ENCODE data around the gene ARHGEF26. TPM values are rescaled to one million over a fixed set of nuclear protein-coding genes. Genes with fewer than 3 reads are reported as not detected.
A peak's percentile ranks its signal among the peaks of the same experiment; 100 is the strongest.

ARHGEF26 gene
- polyA plus RNA-seq, 1 donor (not counting 4 experiments of a cell fraction or from before 2014, with no cell fraction given): 2.2 TPM

GRCh38 chr3:154122912-154123559, 1.8 kb downstream of the ARHGEF26 start:
- no peak for TF ChIP-seq CTCF (optimal IDR thresholded peaks at IDR 0.05 in 1 of 3, IDR thresholded peaks at IDR 0.05 in 1 of 3, conservative IDR thresholded peaks at IDR 0.05 in 1 of 3; ENCODE audit: extremely low read depth in 1 of 3, insufficient read depth in 2 of 3, low read length in 3 of 3)
- TF ChIP-seq EZH2 (IDR thresholded peaks at IDR 0.05; ENCODE audit: low read length): no peak
- DNase-seq (ENCODE audit: low read depth, low spot score) (no peak), FAIRE-seq (peak; percentile 77)
- peak overlapping the region; percentile 71 for H3K27ac ChIP-seq (ENCODE audit: control insufficient read depth, insufficient read depth, low read length)
- H2AFZ ChIP-seq (ENCODE audit: control insufficient read depth, low read length): peak overlapping the region; percentile 96
- H3K9me1 ChIP-seq (ENCODE audit: control insufficient read depth, extremely low read depth, insufficient read depth, low read length): no peaks in the 10 kb centered on the region
- peaks cover 15% of the 10 kb centered on the region for H3K79me2 ChIP-seq (ENCODE audit: control insufficient read depth, insufficient read depth, low read length)
- no peaks in the 10 kb centered on the region for H3K27me3 ChIP-seq (ENCODE audit: control insufficient read depth, extremely low read depth, insufficient read depth, low read length)
- dilution Hi-C loops (cut with MboI; ENCODE audit: extremely low pct_ligation_motif_present, low sequenced_read_pairs): no loop called here
- peak overlapping the region; percentile 81 for H3K9ac ChIP-seq (ENCODE audit: control insufficient read depth, extremely low read depth, insufficient read depth, low read length)
- H3K36me3 ChIP-seq (ENCODE audit: control insufficient read depth in 2 of 2, extremely low read depth in 1 of 2, insufficient read depth in 2 of 2, low read length in 2 of 2): no peaks in the 10 kb centered on the region
- H3K4me3 ChIP-seq (ENCODE audit: control insufficient read depth in 2 of 3, extremely low read depth in 1 of 3, insufficient read depth in 2 of 3, low read depth in 1 of 3, low read length in 3 of 3): peak overlapping the region; percentile 60 to 98 (median 91)
- no peaks in the 10 kb centered on the region for H4K20me1 ChIP-seq (ENCODE audit: control insufficient read depth, extremely low read depth, insufficient read depth, low read length)
- peak overlapping the region; percentile 99 for H3K4me2 ChIP-seq (ENCODE audit: control insufficient read depth, extremely low read depth, insufficient read depth, low read depth, low read length)
- H3K4me1 ChIP-seq (ENCODE audit: control insufficient read depth, extremely low read depth, insufficient read depth, low read length): peaks cover 18% of the 10 kb centered on the region
- H3K9me3 ChIP-seq (ENCODE audit: control insufficient read depth, low read depth, low read length): no peaks in the 10 kb centered on the region

GRCh38 chr3:154123906-154124305, 2.7 kb downstream of the ARHGEF26 start:
- H3K4me3 ChIP-seq (ENCODE audit: control insufficient read depth in 2 of 3, extremely low read depth in 1 of 3, insufficient read depth in 2 of 3, low read depth in 1 of 3, low read length in 3 of 3): peak overlapping the region in 1 of 3 experiments; percentile 22
- H3K79me2 ChIP-seq (ENCODE audit: control insufficient read depth, insufficient read depth, low read length): peaks cover 15% of the 10 kb centered on the region
- no peaks in the 10 kb centered on the region for H3K9me1 ChIP-seq (ENCODE audit: control insufficient read depth, extremely low read depth, insufficient read depth, low read length)
- peak overlapping the region; percentile 99 for H3K4me2 ChIP-seq (ENCODE audit: control insufficient read depth, extremely low read depth, insufficient read depth, low read depth, low read length)
- TF ChIP-seq EZH2 (IDR thresholded peaks at IDR 0.05; ENCODE audit: low read length) (no peak), CTCF (optimal IDR thresholded peaks at IDR 0.05 in 1 of 3, IDR thresholded peaks at IDR 0.05 in 1 of 3, conservative IDR thresholded peaks at IDR 0.05 in 1 of 3; ENCODE audit: extremely low read depth in 1 of 3, insufficient read depth in 2 of 3, low read length in 3 of 3) (no peak)
- no peak overlapping the region for H3K9ac ChIP-seq (ENCODE audit: control insufficient read depth, extremely low read depth, insufficient read depth, low read length)
- H2AFZ ChIP-seq (ENCODE audit: control insufficient read depth, low read length): no peak overlapping the region
- H3K4me1 ChIP-seq (ENCODE audit: control insufficient read depth, extremely low read depth, insufficient read depth, low read length): peaks cover 18% of the 10 kb centered on the region
- H3K9me3 ChIP-seq (ENCODE audit: control insufficient read depth, low read depth, low read length): no peaks in the 10 kb centered on the region
- H3K27ac ChIP-seq (ENCODE audit: control insufficient read depth, insufficient read depth, low read length): no peak overlapping the region
- dilution Hi-C loops (cut with MboI; ENCODE audit: extremely low pct_ligation_motif_present, low sequenced_read_pairs): no loop called here
- H3K36me3 ChIP-seq (ENCODE audit: control insufficient read depth in 2 of 2, extremely low read depth in 1 of 2, insufficient read depth in 2 of 2, low read length in 2 of 2): peaks cover 0 to 1% of the 10 kb centered on the region in 2 experiments
- DNase-seq (ENCODE audit: low read depth, low spot score): no peak
- no peak for FAIRE-seq
- H4K20me1 ChIP-seq (ENCODE audit: control insufficient read depth, extremely low read depth, insufficient read depth, low read length): no peaks in the 10 kb centered on the region
- H3K27me3 ChIP-seq (ENCODE audit: control insufficient read depth, extremely low read depth, insufficient read depth, low read length): no peaks in the 10 kb centered on the region

Measured in keratinocyte (primary cell).